ENCODE data around the gene MALRD1. TPM values are rescaled to one million over a fixed set of nuclear protein-coding genes. Genes with fewer than 3 reads are reported as not detected.

The MALRD1 gene
- total RNA-seq, 1 experiment from 2014 or later = 8.2 TPM

- Histone ChIP-seq H3K27me3 (replicated peaks; ENCODE audit: control insufficient read depth, insufficient read depth, low read length) (no peaks in the 10 kb centered on the region), H3K36me3 (ENCODE audit: control insufficient read depth, insufficient read depth, low read length) (no peaks in the 10 kb centered on the region), H3K4me3 (ENCODE audit: low read depth, low read length) (no peak overlapping the region), H3K9me3 (no peaks in the 10 kb centered on the region), H3K4me1 (no peaks in the 10 kb centered on the region)
- DNase-seq = no peak
- CTCF ChIA-PET = no interaction called here
- Mint-ChIP-seq H3K9me3 (ENCODE audit: unreplicated experiment) (peaks cover 11% of the 10 kb centered on the region), H3K36me3 (ENCODE audit: insufficient read depth, unreplicated experiment) (peaks cover 2% of the 10 kb centered on the region), H3K27me3 (ENCODE audit: insufficient read depth, unreplicated experiment) (peaks cover 3% of the 10 kb centered on the region), H3K27ac (ENCODE audit: unreplicated experiment) (no peak overlapping the region), H3K4me3 (ENCODE audit: unreplicated experiment) (no peak overlapping the region), H3K4me1 (ENCODE audit: low read depth, unreplicated experiment) (no peaks in the 10 kb centered on the region)
- intact Hi-C loops (cut with micrococcal nuclease; ENCODE audit: unreplicated experiment) = no loop called here
- POLR2A ChIA-PET = no interaction called here
- TF ChIP-seq CTCF (IDR thresholded peaks at IDR 0.05; ENCODE audit: insufficient read depth in 1 of 2, low read depth in 1 of 2, low read length in 1 of 2, severe bottlenecking in 1 of 2, unreplicated experiment in 1 of 2) = no peak
- no TSS peak for BruUV-seq (replicated peaks)
Measured at GRCh38 chr10:19212590-19212989, 164.0 kb downstream of the MALRD1 start.

- ChIA-PET CTCF (no interaction called here), POLR2A (no interaction called here)
- H3K4me1 ChIP-seq = no peaks in the 10 kb centered on the region
- no peaks in the 10 kb centered on the region for H3K36me3 ChIP-seq (ENCODE audit: control insufficient read depth, insufficient read depth, low read length)
- Mint-ChIP-seq H3K9me3 (ENCODE audit: unreplicated experiment) (peaks cover 12% of the 10 kb centered on the region), H3K4me3 (ENCODE audit: unreplicated experiment) (no peak overlapping the region), H3K36me3 (ENCODE audit: insufficient read depth, unreplicated experiment) (peaks cover 4% of the 10 kb centered on the region), H3K4me1 (ENCODE audit: low read depth, unreplicated experiment) (no peaks in the 10 kb centered on the region), H3K27ac (ENCODE audit: unreplicated experiment) (no peak overlapping the region), H3K27me3 (ENCODE audit: insufficient read depth, unreplicated experiment) (no peaks in the 10 kb centered on the region)
- intact Hi-C loops (cut with micrococcal nuclease; ENCODE audit: unreplicated experiment) = no loop called here
- H3K9me3 ChIP-seq = no peaks in the 10 kb centered on the region
- DNase-seq = no peak
- no TSS peak for BruUV-seq (replicated peaks)
- H3K4me3 ChIP-seq (ENCODE audit: low read depth, low read length) = no peak overlapping the region
- no peaks in the 10 kb centered on the region for H3K27me3 ChIP-seq (replicated peaks; ENCODE audit: control insufficient read depth, insufficient read depth, low read length)
- TF ChIP-seq CTCF (IDR thresholded peaks at IDR 0.05; ENCODE audit: insufficient read depth in 1 of 2, low read depth in 1 of 2, low read length in 1 of 2, severe bottlenecking in 1 of 2, unreplicated experiment in 1 of 2) = no peak
Measured at GRCh38 chr10:19221216-19221615, 172.6 kb downstream of the MALRD1 start.

GRCh38 chr10:19226025-19226424 lies 177.4 kb downstream of the MALRD1 start:
- no peaks in the 10 kb centered on the region for H3K27me3 ChIP-seq (replicated peaks; ENCODE audit: control insufficient read depth, insufficient read depth, low read length)
- Mint-ChIP-seq H3K4me3 (ENCODE audit: unreplicated experiment) (no peak overlapping the region), H3K9me3 (ENCODE audit: unreplicated experiment) (no peaks in the 10 kb centered on the region), H3K4me1 (ENCODE audit: low read depth, unreplicated experiment) (no peaks in the 10 kb centered on the region), H3K36me3 (ENCODE audit: insufficient read depth, unreplicated experiment) (no peaks in the 10 kb centered on the region), H3K27ac (ENCODE audit: unreplicated experiment) (no peak overlapping the region), H3K27me3 (ENCODE audit: insufficient read depth, unreplicated experiment) (no peaks in the 10 kb centered on the region)
- TF ChIP-seq CTCF (IDR thresholded peaks at IDR 0.05; ENCODE audit: insufficient read depth in 1 of 2, low read depth in 1 of 2, low read length in 1 of 2, severe bottlenecking in 1 of 2, unreplicated experiment in 1 of 2) = no peak
- no peaks in the 10 kb centered on the region for H3K4me1 ChIP-seq
- POLR2A ChIA-PET = no interaction called here
- no peaks in the 10 kb centered on the region for H3K9me3 ChIP-seq
- BruUV-seq (replicated peaks) = no TSS peak
- no peak for DNase-seq
- no peak overlapping the region for H3K4me3 ChIP-seq (ENCODE audit: low read depth, low read length)
- intact Hi-C loops (cut with micrococcal nuclease; ENCODE audit: unreplicated experiment) = no loop called here
- no peaks in the 10 kb centered on the region for H3K36me3 ChIP-seq (ENCODE audit: control insufficient read depth, insufficient read depth, low read length)
- CTCF ChIA-PET = no interaction called here
